Gastrocnemius medialis (tissue), 4 donors: ENCODE results near the gene CCDC142. TPM values are rescaled to one million over a fixed set of nuclear protein-coding genes. Genes with fewer than 3 reads are reported as not detected.

Experiments used
- ATAC-seq, 2 donors: fragments of 150-250 bp; one replicate each; pipeline ENCODE4 v1.9.1; 2016
- DNase-seq, 2 donors: peaks; one replicate each; pipeline ENCODE4 v3.0.0-alpha.2; 2019
- H3K27ac ChIP-seq, 4 donors: fragments of 200-600 bp; sonication (generic); 1 replicate in 1 of 4; 2 replicates in 3 of 4; pipeline ENCODE4 v1.5.1; 2016 to 2018; ENCODE audit warnings: mild to moderate bottlenecking in 2 of 4, moderate library complexity in 1 of 4
- H3K27me3 ChIP-seq, 3 donors: fragments of 200-600 bp; sonication (generic) in 2 of 3; 1 replicate in 1 of 3; 2 replicates in 2 of 3; pipeline versions ENCODE4 v1.5.1 to v1.6.0; 2016 to 2019; ENCODE audit warnings: mild to moderate bottlenecking in 1 of 3, moderate library complexity in 1 of 3
- H3K36me3 ChIP-seq, 2 donors: fragments of 200-600 bp; sonication (generic) in 1 of 2; one replicate each; pipeline ENCODE4 v1.5.1; 2017 to 2018
- H3K4me1 ChIP-seq, 2 donors: fragments of 200-600 bp; sonication (generic) in 1 of 2; one replicate each; pipeline ENCODE4 v1.5.1; 2016 to 2017; ENCODE audit warnings: mild to moderate bottlenecking in 2 of 2
- H3K4me3 ChIP-seq, 4 donors: fragments of 200-600 bp; sonication (generic) in 3 of 4; 1 replicate in 1 of 4; 2 replicates in 3 of 4; pipeline ENCODE4 v1.5.1; 2016 to 2019; ENCODE audit warnings: mild to moderate bottlenecking in 2 of 4
- H3K9me3 ChIP-seq, 3 donors: fragments of 200-600 bp; sonication (generic) in 2 of 3; 1 replicate in 1 of 3; 2 replicates in 2 of 3; pipeline ENCODE4 v1.5.1; 2016 to 2019
- CTCF ChIP-seq, 5 experiments: fragments of 450-650 bp in 3 of 5; fragments of 200-600 bp in 2 of 5; sonication (generic) in 2 of 5; IDR thresholded peaks in 4 of 5; conservative IDR thresholded peaks in 1 of 5; 1 replicate in 4 of 5; 2 replicates in 1 of 5; pipeline ENCODE4 v1.5.1; 2016 to 2019; ENCODE audit warnings: antibody characterized with exemption in 5 of 5, mild to moderate bottlenecking in 3 of 5, moderate library complexity in 3 of 5
- POLR2A ChIP-seq, 2 donors: fragments of 450-650 bp; IDR thresholded peaks; one replicate each; pipeline ENCODE4 v1.6.1; 2017; ENCODE audit warnings: antibody characterized with exemption in 2 of 2, mild to moderate bottlenecking in 2 of 2, moderate library complexity in 2 of 2
- in situ Hi-C, 4 donors: fragments of 200-750 bp; cut with MboI; loops; one replicate each; pipeline versions ENCODE4 v1.15.0 to v1.8.0; 2017; ENCODE audit warnings: low sequenced_read_pairs in 4 of 4
- intact Hi-C: fragments of 100-400 bp; cut with DNase I; formaldehyde crosslinking; loops from one replicate; pipeline ENCODE4 v1.15.1; 2023; ENCODE audit warnings: low total_unique reads
- total RNA-seq, 4 donors: library from RNA; depleted of rRNA; stranded (reverse); fragments of >200 nt; gene quantifications; one replicate each; pipeline versions ENCODE4 v1.1.0 to v1.2.3, GENCODE V29; 2016

CCDC142 gene
- total RNA-seq, 4 donors from 2014 or later: 5.5 to 7.3 (median 6.0) TPM

DNA sequence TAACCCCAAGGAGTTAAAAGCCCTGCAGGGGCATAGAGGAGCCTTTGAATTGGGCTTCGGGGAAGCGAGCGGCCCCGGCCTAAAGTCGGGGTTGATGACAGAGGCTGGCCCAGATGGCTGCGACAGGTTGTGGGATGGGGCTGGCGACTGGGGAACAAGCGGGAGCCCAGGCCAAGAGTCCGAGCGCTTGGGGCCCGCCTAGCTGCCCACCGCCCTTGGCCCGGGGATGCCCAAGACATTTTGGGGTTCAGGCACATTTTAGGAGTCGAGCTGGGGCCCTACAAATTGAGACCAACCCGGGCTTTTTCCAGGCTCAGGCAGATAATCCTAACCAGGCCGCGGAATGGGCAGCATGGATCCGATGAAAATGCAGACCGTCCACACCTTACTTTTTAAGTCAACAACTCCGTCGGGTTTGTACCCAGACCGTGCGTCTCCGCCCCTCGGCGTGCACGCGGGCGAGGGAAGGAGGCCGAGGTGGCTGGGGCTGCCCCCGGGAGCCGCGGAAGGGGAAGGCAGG lies 41.6 kb downstream of the CCDC142 start:
- H3K9me3 ChIP-seq: no peaks in the 10 kb centered on the region
- H3K36me3 ChIP-seq: no peaks in the 10 kb centered on the region
- DNase-seq (no peak), ATAC-seq (no peak)
- TF ChIP-seq POLR2A (IDR thresholded peaks at IDR 0.05): no peak
- no peak for TF ChIP-seq CTCF (IDR thresholded peaks at IDR 0.05 in 4 of 5, conservative IDR thresholded peaks at IDR 0.05 in 1 of 5)
- H3K27ac ChIP-seq: peak overlapping the region; percentile 68 to 85 (median 73)
- H3K4me3 ChIP-seq: peak overlapping the region; percentile 55 to 65 (median 58)
- H3K27me3 ChIP-seq: peaks cover 6 to 32% (median 7%) of the 10 kb centered on the region in 3 donors
- intact Hi-C loops: no loop called here
- peaks cover 20 to 30% of the 10 kb centered on the region in 2 donors for H3K4me1 ChIP-seq
- in situ Hi-C loops: no loop called here

GRCh38 chr2:74440378-74441169 lies 42.2 kb downstream of the CCDC142 start:
- Histone ChIP-seq H3K36me3 (no peaks in the 10 kb centered on the region), H3K4me1 (peaks cover 20 to 30% of the 10 kb centered on the region in 2 donors), H3K4me3 (peak overlapping the region; percentile 55 to 65 (median 58)), H3K9me3 (no peaks in the 10 kb centered on the region), H3K27me3 (peaks cover 6 to 32% (median 7%) of the 10 kb centered on the region in 3 donors), H3K27ac (peak overlapping the region; percentile 68 to 85 (median 73))
- intact Hi-C loops: no loop called here
- ATAC-seq: peak; percentile 77
- DNase-seq: peak; percentile 64 to 69
- in situ Hi-C loops: no loop called here
- TF ChIP-seq CTCF (IDR thresholded peaks at IDR 0.05 in 4 of 5, conservative IDR thresholded peaks at IDR 0.05 in 1 of 5) (peak in 3 of 5 experiments; percentile 22 to 51 (median 43)), POLR2A (IDR thresholded peaks at IDR 0.05) (peak; percentile 27 to 39)

DNA sequence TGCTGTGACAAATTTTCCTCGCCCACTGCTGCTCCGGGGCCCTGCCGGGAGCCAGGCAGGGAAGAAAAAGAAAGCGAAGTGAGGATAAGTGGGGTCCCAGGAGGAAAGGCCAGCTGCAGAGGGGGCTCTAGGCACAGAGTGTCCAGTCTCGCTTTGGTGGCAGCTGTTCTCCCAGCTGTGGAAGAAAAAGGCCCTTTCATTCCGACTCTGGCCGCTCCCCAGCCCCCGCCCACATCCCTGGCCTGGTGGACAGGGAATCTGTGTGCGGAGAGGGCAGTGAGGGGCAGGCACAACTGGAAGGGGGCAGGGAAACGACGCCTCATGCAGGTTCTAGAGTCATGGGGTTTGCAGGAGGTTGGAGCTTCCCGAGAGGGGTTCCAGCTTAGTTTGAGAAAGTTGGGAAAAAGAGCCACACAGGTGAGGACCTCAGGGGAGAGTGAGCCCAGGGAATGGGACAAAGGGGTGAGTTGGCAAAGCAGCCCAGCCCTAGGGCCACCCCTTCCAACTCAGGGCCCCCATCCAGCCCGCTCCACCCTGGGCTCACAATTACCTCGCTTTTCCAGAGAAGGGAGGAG lies 42.9 kb downstream of the CCDC142 start:
- H3K4me1 ChIP-seq: peaks cover 20 to 30% of the 10 kb centered on the region in 2 donors
- DNase-seq: peak in 1 of 2 donors; percentile 49
- H3K27me3 ChIP-seq: peaks cover 6 to 32% (median 7%) of the 10 kb centered on the region in 3 donors
- TF ChIP-seq POLR2A (IDR thresholded peaks at IDR 0.05): no peak
- no peak for TF ChIP-seq CTCF (IDR thresholded peaks at IDR 0.05 in 4 of 5, conservative IDR thresholded peaks at IDR 0.05 in 1 of 5)
- peak overlapping the region; percentile 68 to 85 (median 73) for H3K27ac ChIP-seq
- in situ Hi-C loops: no loop called here
- no peaks in the 10 kb centered on the region for H3K36me3 ChIP-seq
- H3K9me3 ChIP-seq: no peaks in the 10 kb centered on the region
- H3K4me3 ChIP-seq: peak overlapping the region; percentile 55 to 65 (median 58)
- peak; percentile 67 to 70 for ATAC-seq
- intact Hi-C loops: no loop called here

GRCh38 chr2:74439373-74439772 lies 43.4 kb downstream of the CCDC142 start:
- DNase-seq (no peak), ATAC-seq (no peak)
- Histone ChIP-seq H3K27ac (peak overlapping the region; percentile 68 to 85 (median 73)), H3K4me1 (peaks cover 20 to 30% of the 10 kb centered on the region in 2 donors), H3K27me3 (peaks cover 6 to 32% (median 7%) of the 10 kb centered on the region in 3 donors), H3K9me3 (no peaks in the 10 kb centered on the region), H3K4me3 (peak overlapping the region; percentile 55 to 65 (median 58)), H3K36me3 (no peaks in the 10 kb centered on the region)
- in situ Hi-C loops (no loop called here), intact Hi-C loops (no loop called here)
- TF ChIP-seq POLR2A (IDR thresholded peaks at IDR 0.05) (no peak), CTCF (IDR thresholded peaks at IDR 0.05 in 4 of 5, conservative IDR thresholded peaks at IDR 0.05 in 1 of 5) (no peak)
